NCI-H345 treated with DMSO at 0.1 percent for 48 hours (cell line): ENCODE data around the gene GPR15LG.
"Not testable (repeated sequence)": the region's sequence is repeated elsewhere in the genome, so short reads cannot be mapped to it uniquely, and the experiment has no call there.

Experiments
- DNase-seq: peaks from one replicate; lab custom pipeline; 2025; ENCODE audit not compliant: unreplicated experiment; lab: John Stamatoyannopoulos, UW

GPR15LG gene

GRCh38 chr10:84173501-84173929 lies at the start of gene GPR15LG:
TSS of gene GPR15LG (plus strand) at chr10:84173801. CDS start at chr10:84173852, 51 bp downstream.
- DNase-seq, result no peak

GRCh38 chr10:84125910-84126784 lies 47.5 kb upstream of the GPR15LG start:
- DNase-seq, result not testable (repeated sequence)

GRCh38 chr10:84126785-84127167 lies 46.8 kb upstream of the GPR15LG start:
- no peak for DNase-seq

GRCh38 chr10:84135836-84136235 lies 37.8 kb upstream of the GPR15LG start:
- DNase-seq, result no peak

- no peak for DNase-seq
These were observed 35.8 kb upstream of the GPR15LG start for GRCh38 chr10:84137811-84138210.

- DNase-seq, result no peak
These were observed 35.0 kb upstream of the GPR15LG start for GRCh38 chr10:84138478-84139125.

GRCh38 chr10:84139126-84140035 lies 34.2 kb upstream of the GPR15LG start, which contains the start of gene GHITM:
TSS of gene GHITM (plus strand) at chr10:84139509. CDS start at chr10:84141501, 1,992 bp downstream.
- DNase-seq, result peak; percentile 81

- no peak for DNase-seq
These were observed 33.6 kb upstream of the GPR15LG start for GRCh38 chr10:84140036-84140379.

GRCh38 chr10:84147347-84147746 lies 26.3 kb upstream of the GPR15LG start:
- DNase-seq, result no peak

GRCh38 chr10:84148006-84148597 lies 25.5 kb upstream of the GPR15LG start:
- peak; percentile 22 for DNase-seq

- DNase-seq, result no peak
These were observed 23.7 kb upstream of the GPR15LG start for GRCh38 chr10:84149854-84150253.

- no peak for DNase-seq
These were observed 20.8 kb upstream of the GPR15LG start for GRCh38 chr10:84152769-84153168.

GRCh38 chr10:84155521-84155920 lies 18.1 kb upstream of the GPR15LG start:
- DNase-seq, result no peak

GRCh38 chr10:84156009-84156408 lies 17.6 kb upstream of the GPR15LG start:
- DNase-seq, result no peak

- no peak for DNase-seq
These were observed 16.8 kb upstream of the GPR15LG start for GRCh38 chr10:84156768-84157167.

GRCh38 chr10:84158061-84158460 lies 15.5 kb upstream of the GPR15LG start:
- DNase-seq, result no peak

GRCh38 chr10:84158550-84158949 lies 15.1 kb upstream of the GPR15LG start:
- DNase-seq, result no peak

GRCh38 chr10:84159076-84159685 lies 14.4 kb upstream of the GPR15LG start:
- no peak for DNase-seq

GRCh38 chr10:84160663-84161362 lies 12.8 kb upstream of the GPR15LG start:
- no peak for DNase-seq

- no peak for DNase-seq
These were observed 9.6 kb upstream of the GPR15LG start for GRCh38 chr10:84163996-84164395.
